Putamen (tissue), 1 donor: ENCODE data around the gene PRDM15.

Source experiments
- DNase-seq: peaks from one replicate; pipeline ENCODE4 v3.0.0-alpha.2; 2016; ENCODE audit warnings: low spot score

PRDM15 gene

GRCh38 chr21:41763398-41763931 is 115.7 kb downstream of the PRDM15 start:
- no peak for DNase-seq

- DNase-seq: no peak
Observed at GRCh38 chr21:41762753-41763152, 116.4 kb downstream of the PRDM15 start.

GRCh38 chr21:41761934-41762635 is 117.1 kb downstream of the PRDM15 start:
- DNase-seq: no peak

GRCh38 chr21:41761211-41761933 is 117.8 kb downstream of the PRDM15 start:
- DNase-seq: no peak

- DNase-seq: no peak
Observed at GRCh38 chr21:41760411-41760810, 118.7 kb downstream of the PRDM15 start.

- DNase-seq: no peak
Observed at GRCh38 chr21:41759926-41760325, 119.2 kb downstream of the PRDM15 start.

GRCh38 chr21:41759214-41759840 is 119.8 kb downstream of the PRDM15 start:
- no peak for DNase-seq

- no peak for DNase-seq
Observed at GRCh38 chr21:41758550-41758949, 120.6 kb downstream of the PRDM15 start.

- DNase-seq: no peak
Observed at GRCh38 chr21:41755934-41756773, 123.0 kb downstream of the PRDM15 start.

GRCh38 chr21:41755258-41755933 is 123.7 kb downstream of the PRDM15 start:
- no peak for DNase-seq

- no peak for DNase-seq
Observed at GRCh38 chr21:41754479-41754891, 124.7 kb downstream of the PRDM15 start.

- no peak for DNase-seq
Observed at GRCh38 chr21:41753006-41753898, 125.9 kb downstream of the PRDM15 start.

GRCh38 chr21:41752231-41752681 is 126.9 kb downstream of the PRDM15 start:
- DNase-seq: no peak

- no peak for DNase-seq
Observed at GRCh38 chr21:41751611-41752011, 127.5 kb downstream of the PRDM15 start.

- DNase-seq: no peak
Observed at GRCh38 chr21:41750532-41751151, 128.5 kb downstream of the PRDM15 start.

GRCh38 chr21:41750051-41750450 is 129.1 kb downstream of the PRDM15 start:
- DNase-seq: no peak

GRCh38 chr21:41749286-41749685 is 129.9 kb downstream of the PRDM15 start:
- no peak for DNase-seq
